Measurements from ENCODE around the gene PRM1. TPM values are rescaled to one million over a fixed set of nuclear protein-coding genes. Genes with fewer than 3 reads are reported as not detected.
A peak's percentile ranks its signal among the peaks of the same experiment; 100 is the strongest.

PRM1 gene
- total and polyA plus RNA-seq, 2 of the 8 experiments (the other 6 are each of a cell fraction or from before 2014, with no cell fraction given) = 0.54 to 0.82 TPM

DNA sequence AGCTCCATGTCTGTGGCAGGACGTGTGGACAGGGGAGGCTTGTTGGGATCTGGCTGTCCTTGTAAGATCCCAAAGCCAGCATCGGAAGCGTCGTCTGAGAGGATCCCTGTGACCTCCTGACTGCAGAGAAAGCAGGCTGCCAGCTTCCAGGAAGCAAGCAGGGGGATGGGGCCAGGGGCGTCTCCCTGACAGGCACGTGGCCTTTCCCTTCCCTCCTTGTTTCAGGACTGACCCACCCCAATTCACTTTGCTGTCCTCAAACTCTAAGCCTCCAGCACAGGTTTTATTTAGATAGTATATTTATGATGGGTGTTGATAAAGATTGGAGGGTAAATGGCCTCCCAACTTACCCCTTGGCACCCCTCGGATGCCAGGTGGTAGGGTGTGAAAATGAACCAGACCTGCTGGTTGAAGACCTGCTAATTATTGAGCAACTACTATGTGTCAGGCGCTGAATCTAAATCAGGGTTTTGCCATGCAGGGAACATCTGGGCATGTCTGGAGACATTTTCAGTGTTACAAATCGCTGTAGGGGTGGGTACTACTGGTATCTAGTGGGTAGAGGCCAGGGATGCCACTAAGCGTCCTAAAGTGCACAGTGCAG, 49.7 kb downstream of the PRM1 start (continued):
- no peak for TF ChIP-seq RBBP5 (IDR thresholded peaks at IDR 0.05; ENCODE audit: borderline replicate concordance, low read depth, low read length)
- TF ChIP-seq, protein P1, sequence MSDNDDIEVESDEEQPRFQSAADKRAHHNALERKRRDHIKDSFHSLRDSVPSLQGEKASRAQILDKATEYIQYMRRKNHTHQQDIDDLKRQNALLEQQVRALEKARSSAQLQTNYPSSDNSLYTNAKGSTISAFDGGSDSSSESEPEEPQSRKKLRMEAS (IDR thresholded peaks at IDR 0.05) = peak; percentile 73
- TF ChIP-seq BRCA1 (IDR thresholded peaks at IDR 0.05; ENCODE audit: low read depth, low read length) = no peak
- TF ChIP-seq POLR2AphosphoS5 (IDR thresholded peaks at IDR 0.05; ENCODE audit: low read depth, low read length) = no peak

Small RNA genes lying within 50 kb of the gene (microRNA-seq; reads per million reads assigned to microRNA genes)
- 0 reads per million in 2 experiments for gene MIR548H2 (ENCODE audit: borderline microRNAs expressed in 2 of 2, borderline number of aligned reads in 2 of 2, borderline replicate concordance in 1 of 2)

Small RNA genes lying within 50 kb of the gene (small RNA-seq; reads per million reads assigned to genes)
- not detected for gene MIR548H2 (ENCODE audit: insufficient read depth)
- gene RF00019 (ENCODE audit: insufficient read depth) = not detected
- not detected for gene RF00554 (ENCODE audit: insufficient read depth)

Other genes with a start within 250 kb of the PRM1 start
- gene SOCS1, start 25.1 kb downstream of the PRM1 start, total RNA-seq (2021; fragmentation: NEBNext Ultra II Directional; extraction: Animal tissue kit (Norgen Biotek cat#: 25700)) = 48.9 and 49.8 TPM in 2 replicates
- 21.0 and 46.5 TPM in 2 replicates for gene SOCS1, start 25.1 kb downstream of the PRM1 start, polyA plus RNA-seq (2011; rRNA removed)
- not detected in 2 replicates for gene TNP2, start 12.0 kb downstream of the PRM1 start, total RNA-seq (2021; fragmentation: NEBNext Ultra II Directional; extraction: Animal tissue kit (Norgen Biotek cat#: 25700))
- not detected in 2 replicates for gene TNP2, start 12.0 kb downstream of the PRM1 start, polyA plus RNA-seq (2011; rRNA removed)
- not detected in 2 replicates for gene PRM3, start 7.7 kb downstream of the PRM1 start, total RNA-seq (2021; fragmentation: NEBNext Ultra II Directional; extraction: Animal tissue kit (Norgen Biotek cat#: 25700))
- gene PRM3, start 7.7 kb downstream of the PRM1 start, polyA plus RNA-seq (2011; rRNA removed) = not detected in 2 replicates
- gene PRM2, start 4.8 kb downstream of the PRM1 start, total RNA-seq (2021; fragmentation: NEBNext Ultra II Directional; extraction: Animal tissue kit (Norgen Biotek cat#: 25700)) = not detected in 2 replicates
- gene PRM2, start 4.8 kb downstream of the PRM1 start, polyA plus RNA-seq (2011; rRNA removed) = not detected in 2 replicates
- 96.0 and 96.9 TPM in 2 replicates for gene RMI2, start 64.1 kb upstream of the PRM1 start, total RNA-seq (2021; fragmentation: NEBNext Ultra II Directional; extraction: Animal tissue kit (Norgen Biotek cat#: 25700))
- gene RMI2, start 64.1 kb upstream of the PRM1 start, polyA plus RNA-seq (2011; rRNA removed) = 47.9 and 58.2 TPM in 2 replicates

All from H1 (cell line).